ENCODE results near the gene LY86. TPM values are rescaled to one million over a fixed set of nuclear protein-coding genes. Genes with fewer than 3 reads are reported as not detected.
A peak's percentile ranks its signal among the peaks of the same experiment; 100 is the strongest.

LY86 gene
- total and polyA plus RNA-seq, 9 of the 15 experiments (the other 6 are each of a cell fraction or from before 2014, with no cell fraction given), result 0.08 to 0.20 TPM; not detected in 7

DNA sequence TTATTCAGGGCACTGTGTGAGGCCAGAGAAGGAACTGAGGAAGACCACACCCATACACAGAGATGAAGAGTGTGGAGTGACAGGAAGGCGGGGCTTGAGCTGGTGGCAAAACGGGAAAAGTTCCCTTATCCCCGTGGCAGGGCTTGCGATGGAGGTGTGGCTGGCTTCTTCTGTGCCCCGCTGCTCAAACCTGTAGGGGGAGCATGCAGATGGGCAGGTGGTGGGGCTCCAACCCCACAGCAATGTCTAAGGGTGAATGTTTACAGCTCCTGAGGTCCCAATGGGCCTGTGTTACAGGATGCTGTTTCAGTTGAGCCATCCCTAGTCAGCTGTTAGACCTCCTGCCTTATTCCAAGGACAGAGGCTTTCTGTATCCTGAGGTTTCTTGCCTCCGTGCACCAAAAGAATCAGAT, 105.9 kb downstream of the LY86 start (continued):
- TF ChIP-seq, protein P1, sequence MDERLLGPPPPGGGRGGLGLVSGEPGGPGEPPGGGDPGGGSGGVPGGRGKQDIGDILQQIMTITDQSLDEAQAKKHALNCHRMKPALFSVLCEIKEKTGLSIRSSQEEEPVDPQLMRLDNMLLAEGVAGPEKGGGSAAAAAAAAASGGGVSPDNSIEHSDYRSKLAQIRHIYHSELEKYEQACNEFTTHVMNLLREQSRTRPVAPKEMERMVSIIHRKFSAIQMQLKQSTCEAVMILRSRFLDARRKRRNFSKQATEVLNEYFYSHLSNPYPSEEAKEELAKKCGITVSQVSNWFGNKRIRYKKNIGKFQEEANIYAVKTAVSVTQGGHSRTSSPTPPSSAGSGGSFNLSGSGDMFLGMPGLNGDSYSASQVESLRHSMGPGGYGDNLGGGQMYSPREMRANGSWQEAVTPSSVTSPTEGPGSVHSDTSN (CRISPR knock-in tag; IDR thresholded peaks at IDR 0.05; ENCODE audit: low read depth), result no peak
- TF ChIP-seq, protein P1 (tag; conservative IDR thresholded peaks at IDR 0.05; ENCODE audit: low read depth), result peak; percentile 68
- TF ChIP-seq TARDBP (IDR thresholded peaks at IDR 0.05) (no peak), NR4A1 (CRISPR knock-in tag; IDR thresholded peaks at IDR 0.05) (no peak), NR4A1 (tag; IDR thresholded peaks at IDR 0.05) (no peak), NRF1 (conservative IDR thresholded peaks at IDR 0.05 in 1 of 2, IDR thresholded peaks at IDR 0.05 in 1 of 2) (peak in 1 of 2 experiments; percentile 18; a peak in 1 of 4 replicates), HDAC1 (IDR thresholded peaks at IDR 0.05) (no peak), SMARCA5 (IDR thresholded peaks at IDR 0.05) (0 out of 2 replicates have a peak, but pooled peaks have one; percentile 61), EZH2 (IDR thresholded peaks at IDR 0.05; ENCODE audit: borderline replicate concordance, low read depth, low read length) (no peak), SUPT5H (IDR thresholded peaks at IDR 0.05) (no peak), TRIM28 (IDR thresholded peaks at IDR 0.05) (no peak), ZNF431 (CRISPR knock-in tag; IDR thresholded peaks at IDR 0.05) (no peak), BMI1 (IDR thresholded peaks at IDR 0.05; ENCODE audit: low read length) (no peak), TEAD2 (tag; IDR thresholded peaks at IDR 0.05) (no peak), BRD9 (IDR thresholded peaks at IDR 0.05; ENCODE audit: low read depth, partially characterized antibody) (peak; percentile 21), BCL6 (CRISPR knock-in tag; IDR thresholded peaks at IDR 0.05) (no peak), SRSF3 (IDR thresholded peaks at IDR 0.05; ENCODE audit: insufficient read depth, low read length) (no peak)
- TF ChIP-seq, protein P2, sequence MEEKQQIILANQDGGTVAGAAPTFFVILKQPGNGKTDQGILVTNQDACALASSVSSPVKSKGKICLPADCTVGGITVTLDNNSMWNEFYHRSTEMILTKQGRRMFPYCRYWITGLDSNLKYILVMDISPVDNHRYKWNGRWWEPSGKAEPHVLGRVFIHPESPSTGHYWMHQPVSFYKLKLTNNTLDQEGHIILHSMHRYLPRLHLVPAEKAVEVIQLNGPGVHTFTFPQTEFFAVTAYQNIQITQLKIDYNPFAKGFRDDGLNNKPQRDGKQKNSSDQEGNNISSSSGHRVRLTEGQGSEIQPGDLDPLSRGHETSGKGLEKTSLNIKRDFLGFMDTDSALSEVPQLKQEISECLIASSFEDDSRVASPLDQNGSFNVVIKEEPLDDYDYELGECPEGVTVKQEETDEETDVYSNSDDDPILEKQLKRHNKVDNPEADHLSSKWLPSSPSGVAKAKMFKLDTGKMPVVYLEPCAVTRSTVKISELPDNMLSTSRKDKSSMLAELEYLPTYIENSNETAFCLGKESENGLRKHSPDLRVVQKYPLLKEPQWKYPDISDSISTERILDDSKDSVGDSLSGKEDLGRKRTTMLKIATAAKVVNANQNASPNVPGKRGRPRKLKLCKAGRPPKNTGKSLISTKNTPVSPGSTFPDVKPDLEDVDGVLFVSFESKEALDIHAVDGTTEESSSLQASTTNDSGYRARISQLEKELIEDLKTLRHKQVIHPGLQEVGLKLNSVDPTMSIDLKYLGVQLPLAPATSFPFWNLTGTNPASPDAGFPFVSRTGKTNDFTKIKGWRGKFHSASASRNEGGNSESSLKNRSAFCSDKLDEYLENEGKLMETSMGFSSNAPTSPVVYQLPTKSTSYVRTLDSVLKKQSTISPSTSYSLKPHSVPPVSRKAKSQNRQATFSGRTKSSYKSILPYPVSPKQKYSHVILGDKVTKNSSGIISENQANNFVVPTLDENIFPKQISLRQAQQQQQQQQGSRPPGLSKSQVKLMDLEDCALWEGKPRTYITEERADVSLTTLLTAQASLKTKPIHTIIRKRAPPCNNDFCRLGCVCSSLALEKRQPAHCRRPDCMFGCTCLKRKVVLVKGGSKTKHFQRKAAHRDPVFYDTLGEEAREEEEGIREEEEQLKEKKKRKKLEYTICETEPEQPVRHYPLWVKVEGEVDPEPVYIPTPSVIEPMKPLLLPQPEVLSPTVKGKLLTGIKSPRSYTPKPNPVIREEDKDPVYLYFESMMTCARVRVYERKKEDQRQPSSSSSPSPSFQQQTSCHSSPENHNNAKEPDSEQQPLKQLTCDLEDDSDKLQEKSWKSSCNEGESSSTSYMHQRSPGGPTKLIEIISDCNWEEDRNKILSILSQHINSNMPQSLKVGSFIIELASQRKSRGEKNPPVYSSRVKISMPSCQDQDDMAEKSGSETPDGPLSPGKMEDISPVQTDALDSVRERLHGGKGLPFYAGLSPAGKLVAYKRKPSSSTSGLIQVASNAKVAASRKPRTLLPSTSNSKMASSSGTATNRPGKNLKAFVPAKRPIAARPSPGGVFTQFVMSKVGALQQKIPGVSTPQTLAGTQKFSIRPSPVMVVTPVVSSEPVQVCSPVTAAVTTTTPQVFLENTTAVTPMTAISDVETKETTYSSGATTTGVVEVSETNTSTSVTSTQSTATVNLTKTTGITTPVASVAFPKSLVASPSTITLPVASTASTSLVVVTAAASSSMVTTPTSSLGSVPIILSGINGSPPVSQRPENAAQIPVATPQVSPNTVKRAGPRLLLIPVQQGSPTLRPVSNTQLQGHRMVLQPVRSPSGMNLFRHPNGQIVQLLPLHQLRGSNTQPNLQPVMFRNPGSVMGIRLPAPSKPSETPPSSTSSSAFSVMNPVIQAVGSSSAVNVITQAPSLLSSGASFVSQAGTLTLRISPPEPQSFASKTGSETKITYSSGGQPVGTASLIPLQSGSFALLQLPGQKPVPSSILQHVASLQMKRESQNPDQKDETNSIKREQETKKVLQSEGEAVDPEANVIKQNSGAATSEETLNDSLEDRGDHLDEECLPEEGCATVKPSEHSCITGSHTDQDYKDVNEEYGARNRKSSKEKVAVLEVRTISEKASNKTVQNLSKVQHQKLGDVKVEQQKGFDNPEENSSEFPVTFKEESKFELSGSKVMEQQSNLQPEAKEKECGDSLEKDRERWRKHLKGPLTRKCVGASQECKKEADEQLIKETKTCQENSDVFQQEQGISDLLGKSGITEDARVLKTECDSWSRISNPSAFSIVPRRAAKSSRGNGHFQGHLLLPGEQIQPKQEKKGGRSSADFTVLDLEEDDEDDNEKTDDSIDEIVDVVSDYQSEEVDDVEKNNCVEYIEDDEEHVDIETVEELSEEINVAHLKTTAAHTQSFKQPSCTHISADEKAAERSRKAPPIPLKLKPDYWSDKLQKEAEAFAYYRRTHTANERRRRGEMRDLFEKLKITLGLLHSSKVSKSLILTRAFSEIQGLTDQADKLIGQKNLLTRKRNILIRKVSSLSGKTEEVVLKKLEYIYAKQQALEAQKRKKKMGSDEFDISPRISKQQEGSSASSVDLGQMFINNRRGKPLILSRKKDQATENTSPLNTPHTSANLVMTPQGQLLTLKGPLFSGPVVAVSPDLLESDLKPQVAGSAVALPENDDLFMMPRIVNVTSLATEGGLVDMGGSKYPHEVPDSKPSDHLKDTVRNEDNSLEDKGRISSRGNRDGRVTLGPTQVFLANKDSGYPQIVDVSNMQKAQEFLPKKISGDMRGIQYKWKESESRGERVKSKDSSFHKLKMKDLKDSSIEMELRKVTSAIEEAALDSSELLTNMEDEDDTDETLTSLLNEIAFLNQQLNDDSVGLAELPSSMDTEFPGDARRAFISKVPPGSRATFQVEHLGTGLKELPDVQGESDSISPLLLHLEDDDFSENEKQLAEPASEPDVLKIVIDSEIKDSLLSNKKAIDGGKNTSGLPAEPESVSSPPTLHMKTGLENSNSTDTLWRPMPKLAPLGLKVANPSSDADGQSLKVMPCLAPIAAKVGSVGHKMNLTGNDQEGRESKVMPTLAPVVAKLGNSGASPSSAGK (IDR thresholded peaks at IDR 0.05), result peak; percentile 50
